Activated naive CD4-positive, alpha-beta T cell (primary cell): Measurements from ENCODE around the gene BRINP3.

Experiments
- DNase-seq, 4 experiments: peaks; one replicate each; lab custom pipeline; 2025; lab: John Stamatoyannopoulos, UW

The BRINP3 gene

DNA sequence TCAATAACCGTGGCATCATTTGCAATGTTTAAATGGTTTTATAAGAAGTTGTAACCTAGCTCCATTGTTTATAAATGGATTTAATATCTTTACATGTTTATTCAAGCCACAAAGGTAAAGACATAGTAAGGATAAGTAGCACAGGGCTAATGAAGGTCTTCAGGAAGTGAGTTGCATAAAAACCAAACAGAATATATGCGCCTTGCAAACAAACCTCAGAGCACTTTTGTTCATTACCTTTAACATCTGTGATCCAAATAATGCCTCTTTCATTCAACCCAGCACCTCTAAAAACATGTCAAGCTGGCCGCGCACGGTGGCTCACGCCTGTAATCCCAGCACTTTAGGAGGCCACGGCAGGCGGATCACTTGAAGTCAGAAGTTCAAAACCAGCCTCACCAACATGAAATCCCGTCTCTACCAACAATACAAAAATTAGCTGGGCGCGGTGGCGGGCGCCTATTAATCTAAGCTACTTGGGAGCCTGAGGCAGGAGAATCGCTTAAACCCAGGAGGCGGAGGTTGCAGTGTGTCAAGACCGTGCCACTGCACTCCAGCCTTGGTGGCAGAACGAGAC is 25.3 kb downstream of the BRINP3 start:
- no peak for DNase-seq

DNA sequence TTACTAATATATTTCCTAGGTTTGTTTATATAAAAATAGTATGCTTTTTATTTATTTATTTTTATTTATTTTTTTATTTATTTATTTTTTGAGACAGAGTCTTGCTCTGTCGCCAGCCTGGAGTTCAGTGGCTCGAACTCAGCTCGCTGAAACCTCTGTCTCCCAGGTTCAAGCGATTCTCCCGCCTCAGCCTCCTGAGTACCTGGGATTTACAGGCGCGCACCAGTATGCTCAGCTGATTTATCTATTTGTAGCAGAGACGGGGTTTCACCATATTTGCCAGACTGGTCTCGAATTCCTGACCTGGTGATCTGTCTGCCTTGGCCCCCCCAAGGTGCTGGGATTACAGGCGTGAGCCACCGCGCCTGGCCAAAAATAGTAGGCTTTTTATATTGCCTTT is 33.2 kb downstream of the BRINP3 start:
- DNase-seq: no peak

DNA sequence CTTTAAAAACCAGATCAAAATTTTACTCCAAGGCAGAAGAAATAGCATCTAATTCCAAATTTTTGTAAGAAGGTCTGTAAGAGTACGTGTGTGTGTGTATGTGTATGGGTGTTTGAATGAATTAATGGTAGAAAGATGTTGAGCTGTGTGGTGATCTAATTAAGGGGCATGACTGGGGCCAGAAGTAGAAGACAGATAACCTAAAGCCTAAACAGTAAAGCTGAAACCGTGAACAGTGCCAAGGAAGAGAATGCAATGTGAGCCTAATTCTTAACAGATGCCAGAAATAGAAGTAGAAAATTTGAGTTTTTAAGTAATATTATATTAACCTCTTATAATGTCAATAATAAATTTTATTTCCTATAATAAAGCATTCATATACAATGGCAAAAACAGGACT is 38.2 kb downstream of the BRINP3 start:
- no peak for DNase-seq

DNA sequence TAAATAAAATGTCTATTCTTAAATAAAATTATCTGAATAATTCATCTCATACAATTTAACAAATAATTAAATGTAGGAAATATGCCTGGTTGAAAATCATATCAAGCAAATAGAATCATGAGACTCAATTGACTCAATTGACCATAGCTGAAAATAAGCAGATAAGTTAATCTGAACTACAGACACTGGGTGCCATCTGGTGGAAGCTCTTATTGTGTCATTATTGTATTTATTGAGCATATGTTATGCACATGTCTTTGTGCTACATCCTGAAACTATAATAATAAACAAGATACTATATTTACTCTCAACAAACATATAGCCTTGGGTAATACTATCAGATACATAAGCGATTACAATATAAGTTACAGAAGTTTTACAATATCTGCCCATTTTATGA is 41.0 kb downstream of the BRINP3 start:
- DNase-seq: no peak

- DNase-seq: no peak
Observed at GRCh38 chr1:190429932-190430331, 47.7 kb downstream of the BRINP3 start.

DNA sequence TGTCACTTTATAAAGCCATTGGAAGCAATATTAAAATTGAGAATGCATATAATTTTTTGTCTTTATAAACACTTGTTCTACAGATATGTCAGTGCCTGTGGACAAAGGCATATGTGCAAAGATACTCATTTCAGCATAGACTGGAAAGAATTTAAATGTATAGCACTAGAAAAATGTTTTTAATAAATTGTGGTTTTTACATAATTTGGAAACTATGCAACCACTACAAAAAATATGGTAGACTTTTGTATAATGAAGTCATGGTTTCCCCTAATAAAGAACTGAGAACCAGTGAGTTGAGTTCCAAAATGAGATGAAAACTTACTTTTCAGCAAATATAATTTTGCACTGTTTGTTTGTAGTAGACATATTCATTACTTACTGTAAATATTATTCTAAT is 48.5 kb downstream of the BRINP3 start:
- no peak for DNase-seq

- no peak for DNase-seq
Observed at GRCh38 chr1:190416239-190416638, 61.4 kb downstream of the BRINP3 start.

DNA sequence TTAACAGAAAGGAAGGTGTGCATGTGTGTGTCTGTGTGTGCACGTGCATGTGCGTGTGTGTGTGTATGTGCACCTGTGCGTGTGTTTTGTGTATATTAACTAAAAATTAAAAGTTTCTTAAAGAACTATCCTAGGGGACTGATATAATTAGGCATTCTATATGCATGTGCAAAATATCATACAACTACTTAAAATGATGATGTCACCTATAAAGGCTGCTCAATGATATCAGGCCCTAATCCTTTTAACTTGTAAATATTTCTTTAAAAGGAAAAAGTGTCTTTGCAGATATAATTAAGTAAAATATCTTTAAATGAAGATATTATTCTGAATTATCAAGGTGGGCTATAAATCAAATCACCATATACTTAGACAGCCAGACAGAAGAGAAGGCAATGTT is 64.5 kb downstream of the BRINP3 start:
- no peak for DNase-seq

- no peak for DNase-seq
Observed at GRCh38 chr1:190403402-190403801, 74.3 kb downstream of the BRINP3 start.

GRCh38 chr1:190399233-190399632 is 78.4 kb downstream of the BRINP3 start:
- DNase-seq: no peak

DNA sequence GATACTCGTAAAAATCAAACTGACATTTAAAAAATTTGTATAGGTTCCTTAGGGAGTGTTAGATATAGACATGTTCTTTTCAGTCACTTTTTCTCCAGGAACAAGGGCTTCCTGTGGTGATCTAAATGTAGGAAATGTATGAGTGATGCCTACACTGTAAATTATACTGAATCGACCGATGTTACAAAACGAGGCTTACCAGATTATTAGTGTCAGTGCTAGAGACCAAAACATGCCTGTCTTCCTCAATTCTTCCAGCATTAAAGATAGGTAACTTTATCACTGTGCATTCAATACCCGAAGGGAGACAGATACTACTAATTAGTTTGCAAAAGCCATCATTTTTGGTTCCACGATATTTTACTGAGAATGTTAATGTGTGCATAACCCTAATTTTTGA is 86.1 kb downstream of the BRINP3 start:
- DNase-seq: no peak

DNA sequence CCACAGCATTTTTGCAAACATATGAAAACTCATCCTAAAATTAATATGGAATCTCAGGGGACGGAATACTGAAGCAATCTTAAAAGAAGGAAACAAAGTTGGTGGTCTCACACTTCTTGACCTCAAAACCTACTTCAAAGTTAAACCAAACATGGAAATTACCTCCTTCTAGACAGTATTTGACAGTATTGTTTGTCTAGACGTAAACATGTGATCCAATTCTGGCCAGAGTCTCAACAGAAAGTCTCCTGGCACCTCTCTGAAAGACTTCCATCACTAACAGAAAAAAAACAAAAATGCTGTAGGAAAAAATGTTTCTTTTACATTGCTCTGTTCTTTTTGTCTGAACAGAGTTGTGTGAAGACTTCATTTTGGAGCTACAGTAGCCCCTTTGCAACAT is 99.7 kb downstream of the BRINP3 start:
- no peak for DNase-seq

- DNase-seq: no peak
Observed at GRCh38 chr1:190377294-190377693, 100.4 kb downstream of the BRINP3 start.

DNA sequence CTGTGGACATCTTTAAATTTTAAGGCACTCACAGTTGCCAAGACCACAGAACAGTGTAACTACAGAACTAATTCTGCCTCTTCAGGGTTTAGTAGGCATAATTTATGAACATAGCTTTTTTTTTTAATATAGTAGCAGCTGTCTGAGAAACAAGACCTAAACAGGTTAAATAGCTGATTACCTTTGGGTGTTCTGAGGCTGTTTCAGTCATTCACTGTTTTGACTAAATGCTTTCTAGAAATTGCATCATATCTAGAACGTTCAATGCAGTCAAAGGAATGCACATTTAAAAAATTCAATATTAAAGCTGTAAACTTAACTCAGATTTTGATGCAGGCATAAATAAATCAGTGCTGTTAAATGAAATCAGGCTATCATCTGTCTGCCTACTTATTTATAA is 101.6 kb downstream of the BRINP3 start:
- DNase-seq: no peak

DNA sequence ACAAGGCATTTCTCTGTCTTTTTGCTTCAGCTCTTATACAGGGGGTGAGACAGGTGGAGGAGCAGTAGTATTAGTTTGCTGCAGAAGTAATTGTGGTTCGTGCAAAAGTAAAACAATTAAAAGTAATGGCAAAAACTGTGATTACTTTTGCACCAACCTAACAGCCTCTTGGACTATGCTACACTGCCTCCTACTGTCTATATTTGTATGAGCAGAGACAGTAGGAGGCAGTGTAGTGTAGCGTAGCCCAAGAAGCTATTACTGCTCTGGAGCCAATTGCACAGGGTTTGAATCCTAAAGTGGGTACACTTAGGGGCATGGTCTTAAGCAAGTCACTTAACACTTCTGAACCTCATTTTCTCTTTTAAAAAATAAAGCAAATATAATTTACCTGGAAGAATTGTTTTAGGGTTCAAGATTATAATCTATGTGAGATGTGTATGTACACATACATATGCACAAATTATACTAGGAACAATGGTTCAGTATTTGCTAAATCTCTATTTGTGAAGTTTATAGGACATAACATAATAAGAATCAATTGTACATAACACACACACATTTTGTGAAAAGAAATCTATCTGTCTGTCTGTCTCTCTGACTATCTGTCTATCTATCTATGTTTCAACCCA is 103.8 kb downstream of the BRINP3 start:
- no peak for DNase-seq

- DNase-seq: no peak
Observed at GRCh38 chr1:190367200-190367599, 110.5 kb downstream of the BRINP3 start.

- DNase-seq: no peak
Observed at GRCh38 chr1:190365283-190365682, 112.4 kb downstream of the BRINP3 start.

DNA sequence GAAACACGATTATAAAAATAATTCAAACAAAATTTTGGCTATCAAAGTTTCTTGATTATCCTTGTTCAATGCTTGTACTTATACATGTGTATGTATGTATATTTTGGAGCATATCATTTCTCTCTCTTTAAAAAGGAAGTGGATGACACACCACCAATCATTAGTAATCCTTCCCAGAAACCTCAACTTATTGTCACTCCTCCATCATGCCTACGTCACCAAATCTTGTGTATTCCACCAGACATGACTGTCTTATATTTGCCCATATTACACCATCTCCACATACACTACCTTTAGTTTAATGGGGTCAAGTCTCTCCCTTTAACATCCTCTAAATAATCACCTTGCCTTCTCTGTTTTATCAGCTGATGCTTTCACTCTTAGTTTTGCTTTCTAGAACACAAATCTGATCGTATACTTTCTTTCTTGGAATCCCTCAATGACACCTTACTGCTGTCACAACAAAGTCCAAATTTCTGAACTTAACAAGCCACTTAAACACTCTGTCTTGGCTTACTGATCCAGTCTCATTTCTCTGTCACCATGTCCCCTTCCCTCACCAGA is 124.0 kb downstream of the BRINP3 start:
- no peak for DNase-seq

GRCh38 chr1:190344454-190344853 is 133.2 kb downstream of the BRINP3 start:
- no peak for DNase-seq

DNA sequence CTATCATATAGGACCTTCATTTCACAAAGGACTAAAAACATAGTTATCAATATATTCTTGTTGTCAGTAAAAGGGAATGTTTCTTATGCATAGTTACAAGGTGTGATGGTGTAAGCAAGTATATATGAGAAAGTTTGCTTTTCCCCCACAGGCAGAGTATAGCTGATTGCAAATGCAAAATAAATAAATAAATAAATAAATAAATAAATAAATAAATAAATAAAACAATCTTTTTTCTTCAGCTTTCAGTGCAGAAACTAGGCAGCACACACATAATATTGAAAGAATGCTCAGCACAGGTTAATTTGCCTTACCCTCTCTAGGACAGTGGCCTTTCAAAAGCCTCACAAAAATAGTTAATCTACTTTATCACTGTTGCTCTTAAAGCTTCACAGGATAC is 138.8 kb downstream of the BRINP3 start:
- DNase-seq: no peak

DNA sequence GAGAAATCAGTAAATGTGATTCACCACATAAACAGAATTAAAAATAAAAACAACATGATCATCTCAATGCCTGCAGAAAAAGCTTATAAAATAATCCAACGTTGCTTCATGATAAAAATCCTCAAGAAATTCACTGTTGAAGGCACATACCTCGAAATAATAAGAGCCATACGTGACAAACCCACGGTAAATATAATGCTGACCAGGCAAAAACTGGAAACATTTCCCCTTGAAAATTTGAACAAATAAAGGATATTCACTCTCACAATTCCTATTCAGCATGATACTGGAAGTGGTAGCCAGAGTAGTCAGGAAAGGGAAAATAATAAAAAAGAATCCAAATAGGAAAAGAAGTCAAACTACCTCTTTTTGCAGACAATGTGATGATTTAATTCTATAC is 148.8 kb downstream of the BRINP3 start:
- no peak for DNase-seq

GRCh38 chr1:190328361-190328760 is 149.3 kb downstream of the BRINP3 start:
- no peak for DNase-seq

- no peak for DNase-seq
Observed at GRCh38 chr1:190327271-190327670, 150.4 kb downstream of the BRINP3 start.

GRCh38 chr1:190323530-190323929 is 154.1 kb downstream of the BRINP3 start:
- DNase-seq: no peak
